PC-9 (cell line): ENCODE data around the gene PSMD13.

Experiments
- CTCF ChIP-seq: fragments of 200-600 bp; sonication (generic); conservative IDR thresholded peaks from 2 replicates; pipeline ENCODE4 v1.6.1; 2017; ENCODE audit warnings: mixed run types, antibody characterized with exemption, mild to moderate bottlenecking, moderate library complexity
- EZH2 ChIP-seq: fragments of 200-600 bp; sonication (generic); IDR thresholded peaks from 2 replicates; pipeline ENCODE4 v1.8.0; 2017; ENCODE audit warnings: antibody characterized with exemption, low read depth

GRCh38 chr11:200224-201003 is 36.4 kb upstream of the PSMD13 start:
- TF ChIP-seq CTCF = no peak
- TF ChIP-seq EZH2 = no peak
